HepG2 (cell line): ENCODE measurements around the gene LAPTM4A. TPM values are rescaled to one million over a fixed set of nuclear protein-coding genes. Genes with fewer than 3 reads are reported as not detected.

Source experiments
- AHR ChIP-seq: IDR thresholded peaks from 2 replicates; pipeline ENCODE4 v1.6.1; 2018; ENCODE audit warnings: missing genetic modification reagents, missing compliant biosample characterization
- DNMT3B ChIP-seq: conservative IDR thresholded peaks from 2 replicates; pipeline ENCODE4 v1.6.1; 2016; ENCODE audit warnings: missing biosample characterization, control low read depth
- ELF1 ChIP-seq: sonication (generic); formaldehyde crosslinking; IDR thresholded peaks from 2 replicates; pipeline ENCODE4 v1.4.0; 2020; ENCODE audit warnings: missing genetic modification reagents
- ETV6 ChIP-seq: sonication (generic); formaldehyde crosslinking; conservative IDR thresholded peaks from 2 replicates; pipeline ENCODE4 v1.4.0; 2020; ENCODE audit warnings: missing genetic modification reagents
- HNRNPK ChIP-seq: fragments of 200-400 bp; formaldehyde crosslinking; IDR thresholded peaks from 2 replicates; pipeline ENCODE4 v1.6.1; 2018; ENCODE audit warnings: low read length, low read depth, moderate library complexity, mild to moderate bottlenecking; ENCODE audit not compliant: poor library complexity, severe bottlenecking
- MXI1 ChIP-seq: IDR thresholded peaks from 3 replicates; pipeline ENCODE4 v1.6.1; 2012; ENCODE audit warnings: low read depth, low read length, inconsistent platforms, borderline replicate concordance
- NFYB ChIP-seq: sonication (generic); formaldehyde crosslinking; IDR thresholded peaks from 2 replicates; pipeline ENCODE4 v1.4.0; 2020; ENCODE audit warnings: missing genetic modification reagents
- NFYC ChIP-seq: IDR thresholded peaks from 2 replicates; pipeline ENCODE4 v1.6.1; 2016; ENCODE audit warnings: missing genetic modification reagents, missing compliant biosample characterization
- RAD21 ChIP-seq: fragments of 450-650 bp; formaldehyde crosslinking; IDR thresholded peaks from 2 replicates; pipeline ENCODE4 v1.5.0; 2020; ENCODE audit warnings: mild to moderate bottlenecking
- RORA ChIP-seq: sonication (generic); formaldehyde crosslinking; IDR thresholded peaks from 2 replicates; pipeline ENCODE4 v1.5.0; 2020; ENCODE audit warnings: mild to moderate bottlenecking, missing genetic modification reagents, moderate library complexity
- SAFB2 ChIP-seq: sonication (generic); formaldehyde crosslinking; IDR thresholded peaks from 2 replicates; pipeline ENCODE4 v1.5.1; 2020; ENCODE audit warnings: missing genetic modification reagents, low read depth, mild to moderate bottlenecking, borderline replicate concordance
- SAP130 ChIP-seq: IDR thresholded peaks from 2 replicates; pipeline ENCODE4 v1.6.1; 2016; ENCODE audit warnings: low read depth
- TRIM22 ChIP-seq: fragments of 450-650 bp; IDR thresholded peaks from 2 replicates; pipeline ENCODE4 v1.6.1; 2017
- WIZ ChIP-seq: sonication (generic); formaldehyde crosslinking; IDR thresholded peaks from 2 replicates; pipeline ENCODE4 v1.5.1; 2020; ENCODE audit warnings: mild to moderate bottlenecking, missing genetic modification reagents
- ZBTB26 ChIP-seq: IDR thresholded peaks from 2 replicates; pipeline ENCODE4 v1.6.1; 2016; ENCODE audit warnings: missing compliant biosample characterization, missing genetic modification reagents, borderline replicate concordance
- ZNF431 ChIP-seq: sonication (generic); formaldehyde crosslinking; IDR thresholded peaks from 2 replicates; pipeline ENCODE4 v1.9.0; 2022; ENCODE audit warnings: missing genetic modification reagents, low read depth, mild to moderate bottlenecking, borderline replicate concordance
- polyA plus RNA-seq, 8 experiments: library from polyadenylated mRNA; depleted of rRNA in 3 of 8; stranded (reverse) in 7 of 8; unstranded in 1 of 8; fragments of >200 nt; fragmentation: Illumina TruSeq in 4 of 8; extraction: Trizol in 4 of 8; gene quantifications; 2 replicates each; pipeline versions ENCODE4 v1.2.1 to v1.2.3, GENCODE V29; 2011 to 2016; ENCODE audit warnings: low read depth in 4 of 8, missing spikeins in 1 of 8, mixed read lengths in 1 of 8; ENCODE audit not compliant: insufficient read depth in 1 of 8
- total RNA-seq, 5 experiments: library from RNA; depleted of rRNA; stranded (reverse); fragments of >200 nt; fragmentation: Illumina TruSeq; extraction: Trizol; gene quantifications; 2 replicates each; pipeline ENCODE4 v1.2.3, GENCODE V29; 2016; ENCODE audit warnings: low read depth in 1 of 5
- TF ChIP-seq, protein P1 (sequence below): sonication (generic); formaldehyde crosslinking; IDR thresholded peaks from 2 replicates; pipeline ENCODE4 v1.8.1; 2022; ENCODE audit warnings: mild to moderate bottlenecking, missing genetic modification reagents
- TF ChIP-seq, protein P2 (sequence below): IDR thresholded peaks from 2 replicates; pipeline ENCODE4 v1.6.1; 2016; ENCODE audit warnings: mild to moderate bottlenecking, missing biosample characterization, missing genetic modification reagents
- TF ChIP-seq, protein P3 (sequence below): sonication (generic); formaldehyde crosslinking; conservative IDR thresholded peaks from 2 replicates; pipeline ENCODE4 v1.4.0; 2020; ENCODE audit warnings: missing genetic modification reagents

The LAPTM4A gene
- total and polyA plus RNA-seq, 2 of the 13 experiments (the other 11 are each of a cell fraction or from before 2014, with no cell fraction given) = 116 to 558 TPM

DNA sequence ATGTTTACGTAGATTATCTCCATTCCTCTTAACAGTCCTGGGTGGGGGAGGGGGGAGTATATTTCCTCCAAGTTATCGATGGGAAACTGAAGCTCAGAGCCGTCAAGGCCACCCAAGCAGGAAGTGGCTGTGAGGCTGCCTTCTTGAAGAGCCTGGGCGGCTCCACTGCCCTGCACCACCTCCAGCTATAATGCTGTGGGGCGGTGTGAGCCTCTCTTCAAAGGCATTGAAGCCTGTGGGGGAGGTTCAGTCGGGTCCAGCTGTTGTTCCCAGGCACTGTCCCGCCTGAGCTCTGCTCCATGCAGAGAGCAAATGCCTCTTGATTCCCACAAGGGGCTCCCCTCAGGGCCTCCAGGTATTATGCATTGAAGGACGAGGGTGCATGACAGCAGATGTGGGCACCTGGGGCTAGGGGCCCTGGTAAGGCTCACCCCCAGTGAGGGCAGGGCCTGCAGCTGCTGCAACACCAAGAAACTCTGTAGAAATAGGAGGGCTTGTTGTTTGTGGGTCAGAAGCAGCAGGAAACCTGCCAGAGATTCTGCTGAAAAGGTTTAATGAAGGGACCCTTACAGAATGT lies 29.5 kb upstream of the LAPTM4A start (continued):
- TF ChIP-seq ZNF431 (no peak), WIZ (no peak), SAP130 (0 out of 2 replicates have a peak, but pooled peaks have one; percentile 31), NFYB (CRISPR knock-in tag) (0 out of 2 replicates have a peak, but pooled peaks have one; percentile 2), MXI1 (no peak), TRIM22 (no peak), DNMT3B (CRISPR knock-in tag) (no peak), AHR (CRISPR knock-in tag) (no peak; the same call in 1 of the 2 replicates), RORA (CRISPR knock-in tag) (no peak), RAD21 (CRISPR knock-in tag) (peak; percentile 41; the same call in 1 of the 2 replicates), ZBTB26 (CRISPR knock-in tag) (0 out of 2 replicates have a peak, but pooled peaks have one; percentile 19), NFYC (CRISPR knock-in tag) (no peak), HNRNPK (no peak), ELF1 (CRISPR knock-in tag) (peak; percentile 40; the same call in 1 of the 2 replicates), ETV6 (CRISPR knock-in tag) (no peak), SAFB2 (CRISPR knock-in tag) (no peak)
- TF ChIP-seq, protein P1, sequence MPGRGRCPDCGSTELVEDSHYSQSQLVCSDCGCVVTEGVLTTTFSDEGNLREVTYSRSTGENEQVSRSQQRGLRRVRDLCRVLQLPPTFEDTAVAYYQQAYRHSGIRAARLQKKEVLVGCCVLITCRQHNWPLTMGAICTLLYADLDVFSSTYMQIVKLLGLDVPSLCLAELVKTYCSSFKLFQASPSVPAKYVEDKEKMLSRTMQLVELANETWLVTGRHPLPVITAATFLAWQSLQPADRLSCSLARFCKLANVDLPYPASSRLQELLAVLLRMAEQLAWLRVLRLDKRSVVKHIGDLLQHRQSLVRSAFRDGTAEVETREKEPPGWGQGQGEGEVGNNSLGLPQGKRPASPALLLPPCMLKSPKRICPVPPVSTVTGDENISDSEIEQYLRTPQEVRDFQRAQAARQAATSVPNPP = no peak
- TF ChIP-seq, protein P2, sequence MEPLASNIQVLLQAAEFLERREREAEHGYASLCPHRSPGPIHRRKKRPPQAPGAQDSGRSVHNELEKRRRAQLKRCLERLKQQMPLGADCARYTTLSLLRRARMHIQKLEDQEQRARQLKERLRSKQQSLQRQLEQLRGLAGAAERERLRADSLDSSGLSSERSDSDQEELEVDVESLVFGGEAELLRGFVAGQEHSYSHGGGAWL (CRISPR knock-in tag) = no peak
- TF ChIP-seq, protein P3, sequence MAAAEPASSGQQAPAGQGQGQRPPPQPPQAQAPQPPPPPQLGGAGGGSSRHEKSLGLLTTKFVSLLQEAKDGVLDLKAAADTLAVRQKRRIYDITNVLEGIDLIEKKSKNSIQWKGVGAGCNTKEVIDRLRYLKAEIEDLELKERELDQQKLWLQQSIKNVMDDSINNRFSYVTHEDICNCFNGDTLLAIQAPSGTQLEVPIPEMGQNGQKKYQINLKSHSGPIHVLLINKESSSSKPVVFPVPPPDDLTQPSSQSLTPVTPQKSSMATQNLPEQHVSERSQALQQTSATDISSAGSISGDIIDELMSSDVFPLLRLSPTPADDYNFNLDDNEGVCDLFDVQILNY (CRISPR knock-in tag) = no peak
